ENCODE data around the gene APC2. TPM values are rescaled to one million over a fixed set of nuclear protein-coding genes. Genes with fewer than 3 reads are reported as not detected.
"Not testable (repeated sequence)": the region's sequence is repeated elsewhere in the genome, so short reads cannot be mapped to it uniquely, and the experiment has no call there.

APC2 gene
- total RNA-seq, 1 experiment from 2014 or later: 1.6 TPM

- Histone ChIP-seq H3K27me3 (ENCODE audit: insufficient read depth, low read depth) (no peaks in the 10 kb centered on the region), H3K9me3 (ENCODE audit: insufficient read depth, low read depth) (no peaks in the 10 kb centered on the region), H4K20me1 (ENCODE audit: insufficient read depth) (peaks cover 39% of the 10 kb centered on the region), H3K4me2 (peak overlapping the region; percentile 90), H3F3A (ENCODE audit: insufficient read depth, low read depth) (peaks cover 71% of the 10 kb centered on the region), H3K36me3 (ENCODE audit: low read depth) (peaks cover 10% of the 10 kb centered on the region), H3K4me1 (replicated peaks; ENCODE audit: insufficient read depth) (peaks cover 16% of the 10 kb centered on the region), H3K9me2 (ENCODE audit: insufficient read depth) (no peaks in the 10 kb centered on the region), H2AFZ (no peak overlapping the region), H3K79me2 (ENCODE audit: low read depth) (peaks cover 40% of the 10 kb centered on the region), H3K27ac (peak overlapping the region; percentile 89), H3K4me3 (peak overlapping the region; percentile 76)
- CTCF ChIA-PET: no interaction called here
- intact Hi-C loops (cut with micrococcal nuclease; ENCODE audit: unreplicated experiment): loop anchor here (1.0 kb wide), 1 partner anchor 31 kb away; no protein-coding TSS in a partner anchor
- TF ChIP-seq CTCF (conservative IDR thresholded peaks at IDR 0.05): no peak
- no peak for TF ChIP-seq EZH2 (IDR thresholded peaks at IDR 0.05; ENCODE audit: low read depth)
- POLR2A ChIA-PET (ENCODE audit: unreplicated experiment): no interaction called here
- no peak for DNase-seq
- BruUV-seq (replicated peaks): no TSS peak
Observed at GRCh38 chr19:1438933-1439354, 11.0 kb upstream of the APC2 start.

GRCh38 chr19:1439525-1440417, 10.2 kb upstream of the APC2 start:
- H3K27me3 ChIP-seq (ENCODE audit: insufficient read depth, low read depth); H3K9me3 ChIP-seq (ENCODE audit: insufficient read depth, low read depth); POLR2A ChIA-PET (ENCODE audit: unreplicated experiment); CTCF ChIA-PET; H3K9me2 ChIP-seq (ENCODE audit: insufficient read depth); BruUV-seq (replicated peaks); H3K36me3 ChIP-seq (ENCODE audit: low read depth); DNase-seq; H2AFZ ChIP-seq; intact Hi-C loops (cut with micrococcal nuclease; ENCODE audit: unreplicated experiment): not testable (repeated sequence)
- Histone ChIP-seq H3K4me2 (peak overlapping the region; percentile 90), H3F3A (ENCODE audit: insufficient read depth, low read depth) (peaks cover 79% of the 10 kb centered on the region), H3K27ac (peak overlapping the region; percentile 89; the same call in 1 of the 2 replicates), H3K4me1 (replicated peaks; ENCODE audit: insufficient read depth) (peaks cover 19% of the 10 kb centered on the region), H4K20me1 (ENCODE audit: insufficient read depth) (peaks cover 39% of the 10 kb centered on the region), H3K4me3 (peak overlapping the region; percentile 76), H3K79me2 (ENCODE audit: low read depth) (peaks cover 40% of the 10 kb centered on the region)

- no peak overlapping the region for H2AFZ ChIP-seq
- H3F3A ChIP-seq (ENCODE audit: insufficient read depth, low read depth): peaks cover 78% of the 10 kb centered on the region
- POLR2A ChIA-PET (ENCODE audit: unreplicated experiment): no interaction called here
- no peaks in the 10 kb centered on the region for H3K27me3 ChIP-seq (ENCODE audit: insufficient read depth, low read depth)
- no TSS peak for BruUV-seq (replicated peaks)
- H3K4me3 ChIP-seq: peak overlapping the region; percentile 76; the same call in 1 of the 2 replicates
- H3K9me2 ChIP-seq (ENCODE audit: insufficient read depth): no peaks in the 10 kb centered on the region
- no peak overlapping the region; the same call in 1 of the 2 replicates for H3K27ac ChIP-seq
- H3K4me1 ChIP-seq (replicated peaks; ENCODE audit: insufficient read depth): peaks cover 19% of the 10 kb centered on the region
- H3K36me3 ChIP-seq (ENCODE audit: low read depth): peaks cover 10% of the 10 kb centered on the region
- peaks cover 39% of the 10 kb centered on the region for H4K20me1 ChIP-seq (ENCODE audit: insufficient read depth)
- H3K79me2 ChIP-seq (ENCODE audit: low read depth): peaks cover 40% of the 10 kb centered on the region
- CTCF ChIA-PET: no interaction called here
- TF ChIP-seq EZH2 (IDR thresholded peaks at IDR 0.05; ENCODE audit: low read depth) (no peak), CTCF (conservative IDR thresholded peaks at IDR 0.05) (no peak)
- intact Hi-C loops (cut with micrococcal nuclease; ENCODE audit: unreplicated experiment): no loop called here
- H3K9me3 ChIP-seq (ENCODE audit: insufficient read depth, low read depth): no peaks in the 10 kb centered on the region
- DNase-seq: no peak
- H3K4me2 ChIP-seq: peak overlapping the region; percentile 90
Observed at GRCh38 chr19:1440418-1440801, 9.5 kb upstream of the APC2 start.

All from PC-9 (cell line).